ENCODE results near the gene APOBEC3G.

DNA sequence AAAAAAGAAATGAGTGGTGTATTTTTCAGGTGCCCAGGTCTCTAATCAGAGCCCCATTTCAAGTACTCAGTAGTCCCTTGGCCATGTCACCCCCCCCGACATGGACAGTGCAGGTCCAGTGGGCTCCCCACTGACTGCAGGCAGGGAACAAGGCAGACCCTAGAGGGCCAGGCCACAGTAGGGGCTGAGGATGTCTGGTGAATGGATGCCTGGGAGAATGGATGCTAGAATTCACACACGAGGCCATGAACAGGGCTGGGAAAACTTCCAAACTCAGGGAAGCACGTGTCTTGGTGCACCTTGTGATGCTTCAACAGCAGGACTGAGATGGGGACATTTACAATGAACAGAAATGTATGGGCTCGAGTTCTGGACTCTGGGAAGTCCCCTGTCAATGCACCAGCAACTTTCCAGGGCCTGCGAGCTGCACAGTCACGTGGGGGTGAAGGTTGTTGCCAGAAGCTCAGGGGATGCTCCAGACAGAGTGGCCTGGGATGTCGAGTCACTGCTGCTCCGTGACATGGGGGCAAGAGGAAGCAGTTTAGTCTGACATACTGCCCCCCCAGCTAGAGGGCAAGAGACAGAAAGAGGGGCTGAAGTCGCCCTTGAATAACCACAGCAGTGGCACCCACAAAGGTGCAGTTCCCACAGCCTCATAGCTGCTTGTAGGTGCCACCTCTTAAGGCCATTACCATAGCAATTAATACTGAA lies 3.1 kb downstream of the APOBEC3G start:
- TF ChIP-seq, protein P1, sequence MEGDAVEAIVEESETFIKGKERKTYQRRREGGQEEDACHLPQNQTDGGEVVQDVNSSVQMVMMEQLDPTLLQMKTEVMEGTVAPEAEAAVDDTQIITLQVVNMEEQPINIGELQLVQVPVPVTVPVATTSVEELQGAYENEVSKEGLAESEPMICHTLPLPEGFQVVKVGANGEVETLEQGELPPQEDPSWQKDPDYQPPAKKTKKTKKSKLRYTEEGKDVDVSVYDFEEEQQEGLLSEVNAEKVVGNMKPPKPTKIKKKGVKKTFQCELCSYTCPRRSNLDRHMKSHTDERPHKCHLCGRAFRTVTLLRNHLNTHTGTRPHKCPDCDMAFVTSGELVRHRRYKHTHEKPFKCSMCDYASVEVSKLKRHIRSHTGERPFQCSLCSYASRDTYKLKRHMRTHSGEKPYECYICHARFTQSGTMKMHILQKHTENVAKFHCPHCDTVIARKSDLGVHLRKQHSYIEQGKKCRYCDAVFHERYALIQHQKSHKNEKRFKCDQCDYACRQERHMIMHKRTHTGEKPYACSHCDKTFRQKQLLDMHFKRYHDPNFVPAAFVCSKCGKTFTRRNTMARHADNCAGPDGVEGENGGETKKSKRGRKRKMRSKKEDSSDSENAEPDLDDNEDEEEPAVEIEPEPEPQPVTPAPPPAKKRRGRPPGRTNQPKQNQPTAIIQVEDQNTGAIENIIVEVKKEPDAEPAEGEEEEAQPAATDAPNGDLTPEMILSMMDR (IDR thresholded peaks at IDR 0.05): no peak
- TF ChIP-seq POLR2A (IDR thresholded peaks at IDR 0.05): no peak
- no peak for TF ChIP-seq POLR2AphosphoS5 (IDR thresholded peaks at IDR 0.05)
